ENCODE data around the gene MOCS1. TPM values are rescaled to one million over a fixed set of nuclear protein-coding genes. Genes with fewer than 3 reads are reported as not detected.

MOCS1 gene
- total RNA-seq, 3 donors from 2014 or later (not counting 1 experiment from before 2014, with no cell fraction given) = 0.60 to 1.6 (median 1.5) TPM

- no peak overlapping the region for H3K4me3 ChIP-seq (ENCODE audit: low read length)
- no peak for DNase-seq
- H3K27ac ChIP-seq (ENCODE audit: low read length) = no peak overlapping the region
- Mint-ChIP-seq H3K9me3 (no peaks in the 10 kb centered on the region), H3K4me3 (no peak overlapping the region), H3K4me1 (no peaks in the 10 kb centered on the region), H3K36me3 (no peaks in the 10 kb centered on the region), H3K27me3 (ENCODE audit: low read depth in 2 of 2) (peaks cover 0 to 2% of the 10 kb centered on the region in 2 donors), H3K27ac (no peak overlapping the region)
- intact Hi-C loops (cut with micrococcal nuclease) = no loop called here
- no peaks in the 10 kb centered on the region for H3K27me3 ChIP-seq (ENCODE audit: control insufficient read depth, insufficient read depth, low read length)
- H3K4me1 ChIP-seq (ENCODE audit: control insufficient read depth, insufficient read depth, low read length) = no peaks in the 10 kb centered on the region
- no peak for ATAC-seq
- no peak for TF ChIP-seq CTCF (IDR thresholded peaks at IDR 0.05)
- no peaks in the 10 kb centered on the region for H3K9me3 ChIP-seq (ENCODE audit: control insufficient read depth, insufficient read depth, low read length)
- no peaks in the 10 kb centered on the region for H3K36me3 ChIP-seq (ENCODE audit: control insufficient read depth, insufficient read depth, low read length)
- WGBS (ENCODE audit: insufficient coverage) = 85% methylated on average over 4 of the region's 5 CpGs
Measured at GRCh38 chr6:39948199-39948791, 14.0 kb upstream of the MOCS1 start.

DNA sequence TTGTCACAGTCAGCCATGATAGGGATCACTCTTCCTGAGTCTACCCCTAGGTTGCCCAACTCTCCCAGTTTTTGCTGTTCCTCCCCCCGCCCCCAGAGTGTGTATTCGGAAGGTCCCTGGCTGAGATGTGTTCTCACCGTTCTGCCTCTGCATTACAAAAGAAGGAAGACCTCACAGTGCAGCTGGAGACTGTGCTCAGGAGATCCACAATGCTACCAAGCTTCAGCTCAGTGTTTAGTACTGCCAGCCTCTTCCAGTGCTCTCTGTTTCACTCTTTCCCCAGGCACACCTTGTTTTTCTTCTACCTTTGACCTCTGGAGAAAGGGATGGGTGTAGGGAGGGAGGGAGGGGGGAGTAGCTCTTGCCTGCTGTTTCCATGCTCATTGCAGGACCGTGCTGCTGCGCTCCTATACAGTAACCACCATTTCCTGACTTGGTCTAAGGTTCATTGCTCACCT lies 13.4 kb upstream of the MOCS1 start:
- Mint-ChIP-seq H3K36me3 (no peaks in the 10 kb centered on the region), H3K27me3 (ENCODE audit: low read depth in 2 of 2) (peaks cover 0 to 3% of the 10 kb centered on the region in 2 donors), H3K4me3 (no peak overlapping the region), H3K27ac (no peak overlapping the region), H3K9me3 (no peaks in the 10 kb centered on the region), H3K4me1 (no peaks in the 10 kb centered on the region)
- TF ChIP-seq CTCF (IDR thresholded peaks at IDR 0.05) = no peak
- Histone ChIP-seq H3K27me3 (ENCODE audit: control insufficient read depth, insufficient read depth, low read length) (no peaks in the 10 kb centered on the region), H3K4me1 (ENCODE audit: control insufficient read depth, insufficient read depth, low read length) (no peaks in the 10 kb centered on the region), H3K9me3 (ENCODE audit: control insufficient read depth, insufficient read depth, low read length) (no peaks in the 10 kb centered on the region), H3K27ac (ENCODE audit: low read length) (no peak overlapping the region), H3K4me3 (ENCODE audit: low read length) (no peak overlapping the region), H3K36me3 (ENCODE audit: control insufficient read depth, insufficient read depth, low read length) (no peaks in the 10 kb centered on the region)
- intact Hi-C loops (cut with micrococcal nuclease) = no loop called here
- 69% methylated on average over 5 of the region's 5 CpGs for WGBS (ENCODE audit: insufficient coverage)
- no peak for ATAC-seq
- no peak for DNase-seq

GRCh38 chr6:39945626-39946025 lies 11.4 kb upstream of the MOCS1 start:
- no peaks in the 10 kb centered on the region for H3K36me3 Mint-ChIP-seq
- WGBS (ENCODE audit: insufficient coverage) = 100% methylated on average over 1 of the region's 1 CpG
- H3K36me3 ChIP-seq (ENCODE audit: control insufficient read depth, insufficient read depth, low read length) = no peaks in the 10 kb centered on the region
- H3K4me1 Mint-ChIP-seq = no peaks in the 10 kb centered on the region
- no peak for TF ChIP-seq CTCF (IDR thresholded peaks at IDR 0.05)
- H3K9me3 Mint-ChIP-seq = no peaks in the 10 kb centered on the region
- H3K27me3 ChIP-seq (ENCODE audit: control insufficient read depth, insufficient read depth, low read length) = no peaks in the 10 kb centered on the region
- no peaks in the 10 kb centered on the region for H3K4me1 ChIP-seq (ENCODE audit: control insufficient read depth, insufficient read depth, low read length)
- DNase-seq (no peak), ATAC-seq (no peak)
- H3K9me3 ChIP-seq (ENCODE audit: control insufficient read depth, insufficient read depth, low read length) = no peaks in the 10 kb centered on the region
- intact Hi-C loops (cut with micrococcal nuclease) = no loop called here
- no peak overlapping the region for H3K27ac Mint-ChIP-seq
- H3K27me3 Mint-ChIP-seq (ENCODE audit: low read depth in 2 of 2) = peaks cover 0 to 3% of the 10 kb centered on the region in 2 donors
- no peak overlapping the region for H3K27ac ChIP-seq (ENCODE audit: low read length)
- H3K4me3 Mint-ChIP-seq = no peak overlapping the region
- no peak overlapping the region for H3K4me3 ChIP-seq (ENCODE audit: low read length)
